GM23338 (cell line): Measurements from ENCODE around the gene SLC38A9. TPM values are rescaled to one million over a fixed set of nuclear protein-coding genes. Genes with fewer than 3 reads are reported as not detected.
A peak's percentile ranks its signal among the peaks of the same experiment; 100 is the strongest.

Source experiments
- ATAC-seq: fragments of 200-7000 bp; cut with Tn5 transposase; 3 replicates; pipeline ENCODE4 v1.9.1; 2020
- DNase-seq: peaks from one replicate; pipeline ENCODE4 v3.0.0-alpha.2; 2015; ENCODE audit warnings: low spot score
- H2AFZ ChIP-seq: fragments of 200-600 bp; sonication (generic); 2 replicates; pipeline ENCODE4 v1.8.0; 2016; ENCODE audit warnings: antibody characterized with exemption, mild to moderate bottlenecking, moderate library complexity
- H3F3A ChIP-seq: fragments of 200-600 bp; sonication (generic); replicated peaks from 2 replicates; pipeline ENCODE4 v1.8.0; 2017; ENCODE audit warnings: antibody characterized with exemption, mixed run types, low read depth
- H3K27ac ChIP-seq: fragments of 200-600 bp; sonication (generic); 2 replicates; pipeline ENCODE4 v1.6.1; 2016; ENCODE audit warnings: low read depth
- H3K27me3 ChIP-seq: fragments of 200-600 bp; sonication (generic); 2 replicates; pipeline ENCODE4 v1.8.0; 2016; ENCODE audit warnings: mild to moderate bottlenecking, mixed run types, moderate library complexity; ENCODE audit not compliant: insufficient read depth
- H3K36me3 ChIP-seq: fragments of 200-600 bp; sonication (generic); 2 replicates; pipeline ENCODE4 v1.8.0; 2016; ENCODE audit warnings: mild to moderate bottlenecking; ENCODE audit not compliant: insufficient read depth
- H3K4me1 ChIP-seq: fragments of 200-600 bp; sonication (generic); 2 replicates; pipeline ENCODE4 v1.8.0; 2016; ENCODE audit warnings: mild to moderate bottlenecking, moderate library complexity; ENCODE audit not compliant: insufficient read depth
- H3K4me2 ChIP-seq: fragments of 200-600 bp; sonication (generic); 2 replicates; pipeline ENCODE4 v1.7.1; 2017; ENCODE audit warnings: mixed run types
- H3K4me3 ChIP-seq: fragments of 200-600 bp; sonication (generic); 2 replicates; pipeline ENCODE4 v1.6.1; 2016; ENCODE audit warnings: mixed run types
- H3K79me2 ChIP-seq: fragments of 200-600 bp; sonication (generic); replicated peaks from 2 replicates; pipeline ENCODE4 v1.8.0; 2017; ENCODE audit warnings: mild to moderate bottlenecking; ENCODE audit not compliant: insufficient read depth
- H3K9me2 ChIP-seq: fragments of 200-600 bp; sonication (generic); 2 replicates; pipeline ENCODE4 v1.8.0; 2017; ENCODE audit not compliant: insufficient read depth
- H4K20me1 ChIP-seq: fragments of 200-600 bp; sonication (generic); replicated peaks from 2 replicates; pipeline ENCODE4 v1.8.0; 2017; ENCODE audit warnings: mild to moderate bottlenecking; ENCODE audit not compliant: insufficient read depth
- H3K27ac Mint-ChIP-seq: 2 replicates; pipeline ENCODE4 v1.8.0; 2020; ENCODE audit warnings: inconsistent platforms, mild to moderate bottlenecking, moderate library complexity, mixed read lengths
- H3K27me3 Mint-ChIP-seq: 3 replicates; pipeline ENCODE4 v1.8.0; 2022; ENCODE audit warnings: low read depth, mild to moderate bottlenecking, moderate library complexity, mixed read lengths, inconsistent platforms; ENCODE audit not compliant: insufficient read depth, poor library complexity
- H3K36me3 Mint-ChIP-seq: 3 replicates; pipeline ENCODE4 v1.8.0; 2021; ENCODE audit warnings: low read depth, mild to moderate bottlenecking, inconsistent platforms, moderate library complexity, mixed read lengths
- H3K4me1 Mint-ChIP-seq: 3 replicates; pipeline ENCODE4 v1.8.0; 2020; ENCODE audit warnings: mild to moderate bottlenecking, inconsistent platforms, mixed read lengths
- H3K4me3 Mint-ChIP-seq: 3 replicates; pipeline ENCODE4 v1.8.0; 2021; ENCODE audit warnings: moderate library complexity, mild to moderate bottlenecking, inconsistent platforms, mixed read lengths
- H3K9me3 Mint-ChIP-seq: 3 replicates; pipeline ENCODE4 v1.8.0; 2020; ENCODE audit warnings: moderate library complexity, mild to moderate bottlenecking, inconsistent platforms, mixed read lengths
- CREB1 ChIP-seq: fragments of 250-450 bp; sonication (Bioruptor Pico); IDR thresholded peaks from 2 replicates; pipeline ENCODE4 v1.5.0; 2020; ENCODE audit warnings: low read depth, mild to moderate bottlenecking, moderate library complexity
- ETS1 ChIP-seq: IDR thresholded peaks from 2 replicates; pipeline ENCODE4 v1.6.1; 2016; ENCODE audit warnings: antibody characterized with exemption
- EZH2 ChIP-seq: fragments of 200-600 bp; sonication (generic); IDR thresholded peaks from one replicate; pipeline ENCODE4 v1.8.0; 2017; ENCODE audit warnings: antibody characterized with exemption, mild to moderate bottlenecking, low read depth; ENCODE audit not compliant: unreplicated experiment
- EZH2phosphoT487 ChIP-seq: fragments of 200-600 bp; sonication (generic); IDR thresholded peaks from one replicate; pipeline ENCODE4 v1.8.1; 2018; ENCODE audit warnings: antibody characterized with exemption; ENCODE audit not compliant: unreplicated experiment
- JUNB ChIP-seq: IDR thresholded peaks from one replicate; pipeline ENCODE4 v1.6.1; 2016; ENCODE audit warnings: antibody characterized with exemption; ENCODE audit not compliant: unreplicated experiment
- POLR2AphosphoS5 ChIP-seq: IDR thresholded peaks from 2 replicates; pipeline ENCODE4 v1.6.1; 2016; ENCODE audit warnings: antibody characterized with exemption, low read depth
- REST ChIP-seq: IDR thresholded peaks from one replicate; pipeline ENCODE4 v1.6.1; 2018; ENCODE audit warnings: antibody characterized with exemption; ENCODE audit not compliant: unreplicated experiment
- STAT1 ChIP-seq: IDR thresholded peaks from one replicate; pipeline ENCODE4 v1.6.1; 2016; ENCODE audit warnings: antibody characterized with exemption; ENCODE audit not compliant: unreplicated experiment
- ZNF114 ChIP-seq: fragments of 250-450 bp; sonication (Bioruptor Pico); IDR thresholded peaks from 2 replicates; pipeline ENCODE4 v1.5.0; 2020; ENCODE audit warnings: mild to moderate bottlenecking, moderate library complexity
- ZNF331 ChIP-seq: fragments of 250-450 bp; sonication (Bioruptor Pico); IDR thresholded peaks from 2 replicates; pipeline ENCODE4 v1.5.0; 2020; ENCODE audit warnings: low read depth, mild to moderate bottlenecking, moderate library complexity
- polyA plus RNA-seq: library from polyadenylated mRNA; unstranded; fragments of >200 nt; fragmentation: Nextera tagmentation; extraction: Ambion mirVana; gene quantifications from 2 replicates; pipeline ENCODE4 v1.2.1, GENCODE V29; 2016
- total RNA-seq: library from RNA; depleted of rRNA; stranded (reverse); fragments of >200 nt; shearing (Covaris generic); gene quantifications from 2 replicates; pipeline ENCODE4 v1.2.3, GENCODE V29; 2014
- TF ChIP-seq, protein P1 (sequence below), 2 experiments: fragments of 200-600 bp in 1 of 2; sonication (generic) in 1 of 2; conservative IDR thresholded peaks; 2 replicates each; pipeline versions ENCODE4 v1.5.1 to v1.6.1; 2016 to 2017; ENCODE audit warnings: antibody characterized with exemption in 2 of 2, low read depth in 2 of 2, mild to moderate bottlenecking in 2 of 2, moderate library complexity in 1 of 2

Gene SLC38A9
- total and polyA plus RNA-seq, 2 experiments from 2014 or later = 30.8 to 64.8 TPM

DNA sequence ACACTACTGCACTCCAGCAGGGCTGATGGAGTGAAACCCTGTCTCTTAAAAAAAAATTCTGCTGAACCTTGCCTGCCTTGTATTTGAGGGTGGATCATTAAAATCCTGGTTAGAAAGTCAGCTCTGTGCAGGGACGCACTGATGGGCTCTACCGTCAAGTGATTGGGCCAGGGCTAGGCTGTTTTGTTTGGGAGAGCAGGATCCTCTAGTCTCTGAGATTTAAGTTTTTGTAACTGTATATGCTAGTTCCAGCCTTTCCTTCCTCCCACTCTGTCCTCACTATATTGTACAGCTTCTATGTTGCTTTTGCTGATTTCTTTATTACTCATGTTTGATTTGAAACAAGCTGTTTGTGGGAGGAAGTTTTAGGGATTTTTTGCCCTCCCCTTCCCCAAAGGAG is 37.3 kb upstream of the SLC38A9 start (continued):
- TF ChIP-seq ETS1 (no peak), REST (no peak), POLR2AphosphoS5 (no peak), JUNB (no peak)

GRCh38 chr5:55747778-55748318 is 35.7 kb upstream of the SLC38A9 start:
- Mint-ChIP-seq H3K4me1 (peaks cover 9% of the 10 kb centered on the region; the same call in 2 of the 3 replicates), H3K36me3 (no peaks in the 10 kb centered on the region), H3K27ac (no peak overlapping the region), H3K4me3 (no peak overlapping the region), H3K27me3 (no peaks in the 10 kb centered on the region), H3K9me3 (no peaks in the 10 kb centered on the region)
- H3K4me1 ChIP-seq = peaks cover 8% of the 10 kb centered on the region; the same call in 1 of the 2 replicates
- ATAC-seq (no peak), DNase-seq (no peak)
- peak overlapping the region; percentile 58; the same call in 1 of the 2 replicates for H2AFZ ChIP-seq
- H3K36me3 ChIP-seq = no peaks in the 10 kb centered on the region
- no peaks in the 10 kb centered on the region for H3K9me2 ChIP-seq
- no peaks in the 10 kb centered on the region for H3K27me3 ChIP-seq
- H3K4me2 ChIP-seq = no peak overlapping the region
- H4K20me1 ChIP-seq = no peaks in the 10 kb centered on the region
- H3K27ac ChIP-seq = no peak overlapping the region
- H3F3A ChIP-seq = no peaks in the 10 kb centered on the region
- no peak overlapping the region for H3K4me3 ChIP-seq
- H3K79me2 ChIP-seq = no peaks in the 10 kb centered on the region
- TF ChIP-seq EZH2phosphoT487 (no peak), JUNB (no peak), ETS1 (no peak), ZNF114 (CRISPR knock-in tag) (no peak), POLR2AphosphoS5 (no peak), STAT1 (no peak), EZH2 (no peak), REST (no peak), ZNF331 (CRISPR knock-in tag) (no peak), CREB1 (no peak)
- TF ChIP-seq, protein P1, sequence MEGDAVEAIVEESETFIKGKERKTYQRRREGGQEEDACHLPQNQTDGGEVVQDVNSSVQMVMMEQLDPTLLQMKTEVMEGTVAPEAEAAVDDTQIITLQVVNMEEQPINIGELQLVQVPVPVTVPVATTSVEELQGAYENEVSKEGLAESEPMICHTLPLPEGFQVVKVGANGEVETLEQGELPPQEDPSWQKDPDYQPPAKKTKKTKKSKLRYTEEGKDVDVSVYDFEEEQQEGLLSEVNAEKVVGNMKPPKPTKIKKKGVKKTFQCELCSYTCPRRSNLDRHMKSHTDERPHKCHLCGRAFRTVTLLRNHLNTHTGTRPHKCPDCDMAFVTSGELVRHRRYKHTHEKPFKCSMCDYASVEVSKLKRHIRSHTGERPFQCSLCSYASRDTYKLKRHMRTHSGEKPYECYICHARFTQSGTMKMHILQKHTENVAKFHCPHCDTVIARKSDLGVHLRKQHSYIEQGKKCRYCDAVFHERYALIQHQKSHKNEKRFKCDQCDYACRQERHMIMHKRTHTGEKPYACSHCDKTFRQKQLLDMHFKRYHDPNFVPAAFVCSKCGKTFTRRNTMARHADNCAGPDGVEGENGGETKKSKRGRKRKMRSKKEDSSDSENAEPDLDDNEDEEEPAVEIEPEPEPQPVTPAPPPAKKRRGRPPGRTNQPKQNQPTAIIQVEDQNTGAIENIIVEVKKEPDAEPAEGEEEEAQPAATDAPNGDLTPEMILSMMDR (conservative IDR thresholded peaks at IDR 0.05; ENCODE audit: low read depth in 2 of 2) = no peak
